Prostate gland (tissue), 2 donors: Measurements from ENCODE around the gene HAUS5.

Source experiments
- POLR2A ChIP-seq: fragments of 450-650 bp; IDR thresholded peaks from one replicate; pipeline ENCODE4 v1.6.1; 2016; ENCODE audit warnings: antibody characterized with exemption, mild to moderate bottlenecking
- POLR2AphosphoS5 ChIP-seq: sonication (generic); formaldehyde crosslinking; IDR thresholded peaks from one replicate; pipeline ENCODE4 v1.6.1; 2017; ENCODE audit warnings: antibody characterized with exemption
- TF ChIP-seq, protein P1 (sequence below), 4 experiments: fragments of 200-600 bp in 2 of 4; fragments of 450-650 bp in 2 of 4; sonication (generic) in 2 of 4; IDR thresholded peaks; 1 replicate in 3 of 4; 2 replicates in 1 of 4; pipeline ENCODE4 v1.5.1; 2016 to 2019; ENCODE audit warnings: antibody characterized with exemption in 4 of 4, mild to moderate bottlenecking in 2 of 4, moderate library complexity in 2 of 4

DNA sequence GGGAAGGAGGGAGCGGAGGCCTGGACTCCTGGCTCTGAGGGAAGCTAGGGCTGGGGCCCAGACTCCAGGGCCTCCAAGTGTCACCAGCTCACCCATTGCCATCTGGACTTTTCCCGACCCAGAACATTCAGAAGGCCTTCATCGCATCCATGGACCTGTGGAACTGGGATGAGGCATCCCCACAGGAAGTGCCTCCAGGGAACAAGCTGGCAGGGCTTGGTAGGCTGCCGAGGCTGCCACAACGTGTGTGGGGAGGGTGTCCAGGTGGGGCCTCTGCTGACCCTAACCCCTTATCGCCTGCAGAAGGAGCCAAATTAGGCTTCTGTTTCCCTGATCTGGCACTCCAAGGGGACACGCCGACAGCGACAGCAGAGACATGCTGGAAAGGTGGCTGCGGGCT lies 29.8 kb downstream of the HAUS5 start:
- TF ChIP-seq, protein P1, sequence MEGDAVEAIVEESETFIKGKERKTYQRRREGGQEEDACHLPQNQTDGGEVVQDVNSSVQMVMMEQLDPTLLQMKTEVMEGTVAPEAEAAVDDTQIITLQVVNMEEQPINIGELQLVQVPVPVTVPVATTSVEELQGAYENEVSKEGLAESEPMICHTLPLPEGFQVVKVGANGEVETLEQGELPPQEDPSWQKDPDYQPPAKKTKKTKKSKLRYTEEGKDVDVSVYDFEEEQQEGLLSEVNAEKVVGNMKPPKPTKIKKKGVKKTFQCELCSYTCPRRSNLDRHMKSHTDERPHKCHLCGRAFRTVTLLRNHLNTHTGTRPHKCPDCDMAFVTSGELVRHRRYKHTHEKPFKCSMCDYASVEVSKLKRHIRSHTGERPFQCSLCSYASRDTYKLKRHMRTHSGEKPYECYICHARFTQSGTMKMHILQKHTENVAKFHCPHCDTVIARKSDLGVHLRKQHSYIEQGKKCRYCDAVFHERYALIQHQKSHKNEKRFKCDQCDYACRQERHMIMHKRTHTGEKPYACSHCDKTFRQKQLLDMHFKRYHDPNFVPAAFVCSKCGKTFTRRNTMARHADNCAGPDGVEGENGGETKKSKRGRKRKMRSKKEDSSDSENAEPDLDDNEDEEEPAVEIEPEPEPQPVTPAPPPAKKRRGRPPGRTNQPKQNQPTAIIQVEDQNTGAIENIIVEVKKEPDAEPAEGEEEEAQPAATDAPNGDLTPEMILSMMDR (IDR thresholded peaks at IDR 0.05): no peak
- TF ChIP-seq POLR2A (no peak), POLR2AphosphoS5 (no peak)
